WTC11 (cell line): ENCODE data around the gene TRAIP. TPM values are rescaled to one million over a fixed set of nuclear protein-coding genes. Genes with fewer than 3 reads are reported as not detected.
"Not testable (repeated sequence)": the region's sequence is repeated elsewhere in the genome, so short reads cannot be mapped to it uniquely, and the experiment has no call there.

Source experiments
- ATAC-seq: fragments of 200-7000 bp; cut with Tn5 transposase; 2 replicates; pipeline ENCODE4 v1.10.0; 2021; ENCODE audit warnings: mild to moderate bottlenecking, moderate library complexity
- CTCF ChIA-PET: fragments of 300-600 bp; sonication (Branson Sonifier 250); formaldehyde crosslinking; loops from one replicate; lab custom pipeline; 2021; ENCODE audit warnings: antibody characterized with exemption; lab: Charles Lee
- POLR2A ChIA-PET: fragments of 350-600 bp; sonication (Branson Sonifier 250); formaldehyde crosslinking; loops from one replicate; lab custom pipeline; 2021; ENCODE audit warnings: antibody characterized with exemption; lab: Charles Lee
- DNase-seq: peaks from one replicate; pipeline ENCODE4 v3.0.0; 2021; ENCODE audit warnings: low spot score
- H3K27ac Mint-ChIP-seq: 2 replicates; pipeline ENCODE4 v1.8.0; 2021; ENCODE audit warnings: mixed read lengths
- H3K27me3 Mint-ChIP-seq: 2 replicates; pipeline ENCODE4 v1.8.0; 2021; ENCODE audit warnings: low read depth, mild to moderate bottlenecking, moderate library complexity, mixed read lengths
- H3K36me3 Mint-ChIP-seq: 2 replicates; pipeline ENCODE4 v1.8.0; 2021; ENCODE audit warnings: mixed read lengths
- H3K4me1 Mint-ChIP-seq: 2 replicates; pipeline ENCODE4 v1.8.0; 2022; ENCODE audit warnings: mixed read lengths
- H3K4me3 Mint-ChIP-seq: 2 replicates; pipeline ENCODE4 v1.8.0; 2021; ENCODE audit warnings: mild to moderate bottlenecking, moderate library complexity, mixed read lengths
- H3K9me3 Mint-ChIP-seq: 2 replicates; pipeline ENCODE4 v1.8.0; 2021; ENCODE audit warnings: mixed read lengths
- E2F1 ChIP-seq: sonication (generic); formaldehyde crosslinking; IDR thresholded peaks from 2 replicates; pipeline ENCODE4 v1.8.0; 2022; ENCODE audit warnings: mild to moderate bottlenecking, missing genetic modification reagents
- E2F5 ChIP-seq: sonication (generic); formaldehyde crosslinking; IDR thresholded peaks from 2 replicates; pipeline ENCODE4 v1.8.1; 2022; ENCODE audit warnings: mild to moderate bottlenecking, moderate library complexity, missing genetic modification reagents
- ESRRA ChIP-seq: sonication (generic); formaldehyde crosslinking; IDR thresholded peaks from 2 replicates; pipeline ENCODE4 v1.8.1; 2022; ENCODE audit warnings: mild to moderate bottlenecking, missing genetic modification reagents, borderline replicate concordance
- ETV6 ChIP-seq: sonication (generic); formaldehyde crosslinking; IDR thresholded peaks from 2 replicates; pipeline ENCODE4 v1.8.1; 2022; ENCODE audit warnings: mild to moderate bottlenecking, missing genetic modification reagents
- KAT7 ChIP-seq: sonication (generic); formaldehyde crosslinking; IDR thresholded peaks from 2 replicates; pipeline ENCODE4 v1.8.1; 2023; ENCODE audit warnings: missing genetic modification reagents, mild to moderate bottlenecking, borderline replicate concordance
- MLX ChIP-seq: sonication (generic); formaldehyde crosslinking; IDR thresholded peaks from 2 replicates; pipeline ENCODE4 v1.8.1; 2023; ENCODE audit warnings: mild to moderate bottlenecking, missing genetic modification reagents, moderate library complexity
- MXD4 ChIP-seq: fragments of 250-450 bp; sonication (Bioruptor Pico); IDR thresholded peaks from 2 replicates; pipeline ENCODE4 v1.8.0; 2021; ENCODE audit warnings: mild to moderate bottlenecking, moderate library complexity, borderline replicate concordance
- PRDM15 ChIP-seq: sonication (generic); formaldehyde crosslinking; IDR thresholded peaks from 2 replicates; pipeline ENCODE4 v1.8.0; 2022; ENCODE audit warnings: missing genetic modification reagents
- PREB ChIP-seq: sonication (generic); formaldehyde crosslinking; IDR thresholded peaks from 2 replicates; pipeline ENCODE4 v1.8.1; 2022; ENCODE audit warnings: mild to moderate bottlenecking, missing genetic modification reagents, moderate library complexity, borderline replicate concordance
- TCF7 ChIP-seq: sonication (generic); formaldehyde crosslinking; IDR thresholded peaks from 2 replicates; pipeline ENCODE4 v1.8.0; 2022; ENCODE audit warnings: mild to moderate bottlenecking, low read depth, missing genetic modification reagents, moderate library complexity
- TP53 ChIP-seq: sonication (generic); formaldehyde crosslinking; IDR thresholded peaks from 2 replicates; pipeline ENCODE4 v1.8.1; 2023; ENCODE audit warnings: mild to moderate bottlenecking, missing genetic modification reagents
- USF2 ChIP-seq: sonication (generic); formaldehyde crosslinking; IDR thresholded peaks from 2 replicates; pipeline ENCODE4 v1.8.1; 2023; ENCODE audit warnings: mild to moderate bottlenecking, missing genetic modification reagents, moderate library complexity
- ZBTB21 ChIP-seq: sonication (generic); formaldehyde crosslinking; IDR thresholded peaks from 2 replicates; pipeline ENCODE4 v1.8.1; 2023; ENCODE audit warnings: mild to moderate bottlenecking, missing genetic modification reagents, borderline replicate concordance
- ZNF138 ChIP-seq: sonication (generic); formaldehyde crosslinking; conservative IDR thresholded peaks from 2 replicates; pipeline ENCODE4 v1.8.1; 2022; ENCODE audit warnings: mild to moderate bottlenecking, moderate library complexity, missing genetic modification reagents
- ZNF281 ChIP-seq: sonication (generic); formaldehyde crosslinking; IDR thresholded peaks from 2 replicates; pipeline ENCODE4 v1.8.0; 2023; ENCODE audit warnings: mild to moderate bottlenecking, missing genetic modification reagents
- ZNF396 ChIP-seq: fragments of 250-450 bp; sonication (Bioruptor Pico); IDR thresholded peaks from 2 replicates; pipeline ENCODE4 v1.8.0; 2021; ENCODE audit warnings: mild to moderate bottlenecking, moderate library complexity, borderline replicate concordance
- ZNF416 ChIP-seq: fragments of 250-450 bp; sonication (Bioruptor Pico); IDR thresholded peaks from 2 replicates; pipeline ENCODE4 v1.9.0; 2021; ENCODE audit warnings: mild to moderate bottlenecking, inconsistent platforms
- total RNA-seq: library from RNA; stranded (reverse); gene quantifications from 3 replicates; pipeline ENCODE4 v1.2.3, GENCODE V29; 2021

The TRAIP gene
- total RNA-seq, 1 experiment from 2014 or later: 25.9 TPM

GRCh38 chr3:49856181-49857005 is at the start of gene TRAIP (continued):
- TF ChIP-seq ZNF396 (no peak), PREB (CRISPR knock-in tag) (no peak), ZNF138 (CRISPR knock-in tag) (peak; percentile 90), ZBTB21 (CRISPR knock-in tag) (no peak; the same call in 1 of the 2 replicates), MXD4 (CRISPR knock-in tag) (no peak), ETV6 (CRISPR knock-in tag) (peak; percentile 91), ZNF281 (CRISPR knock-in tag) (0 out of 2 replicates have a peak, but pooled peaks have one; percentile 63), ZNF416 (CRISPR knock-in tag) (no peak)

- DNase-seq, H3K27ac Mint-ChIP-seq, H3K27me3 Mint-ChIP-seq, ATAC-seq, H3K36me3 Mint-ChIP-seq, H3K4me3 Mint-ChIP-seq, POLR2A ChIA-PET, H3K9me3 Mint-ChIP-seq: not testable (repeated sequence)
- peaks cover 33% of the 10 kb centered on the region for H3K4me1 Mint-ChIP-seq
- CTCF ChIA-PET: interaction anchor here (0.6 to 8.9 kb wide), 3 partner anchors 54 to 100 kb away, joined by 4 to 115 read pairs (median 103); partner anchors contain the start of gene INKA1
These were observed 48.1 kb upstream of the TRAIP start for GRCh38 chr3:49904448-49904847.

- Mint-ChIP-seq H3K36me3 (no peaks in the 10 kb centered on the region), H3K9me3 (no peaks in the 10 kb centered on the region), H3K27me3 (no peaks in the 10 kb centered on the region), H3K27ac (peak within 1 kb of the TSS; percentile 95), H3K4me1 (peaks cover 32% of the 10 kb centered on the region), H3K4me3 (peak within 1 kb of the TSS; percentile 66)
- ChIA-PET POLR2A (no interaction called here), CTCF (interaction anchor here (0.6 to 8.9 kb wide), 6 partner anchors 26 to 101 kb away, joined by 3 to 115 read pairs (median 4); partner anchors contain the start of genes CAMKV, INKA1 and MON1A)
- DNase-seq (peak; percentile 94), ATAC-seq (peak; percentile 91)
- TF ChIP-seq MLX (CRISPR knock-in tag) (no peak), TCF7 (CRISPR knock-in tag) (no peak), PRDM15 (CRISPR knock-in tag) (no peak), USF2 (CRISPR knock-in tag) (0 out of 2 replicates have a peak, but pooled peaks have one; percentile 33), ESRRA (CRISPR knock-in tag) (peak; percentile 36; the same call in 1 of the 2 replicates), KAT7 (CRISPR knock-in tag) (no peak), E2F1 (CRISPR knock-in tag) (peak; percentile 39; the same call in 1 of the 2 replicates), TP53 (CRISPR knock-in tag) (peak; percentile 47; the same call in 1 of the 2 replicates), E2F5 (peak; percentile 86)
These were observed 47.4 kb upstream of the TRAIP start, which contains the start of gene MST1R for GRCh38 chr3:49903451-49904424. Gene MST1R (minus strand): TSS chr3:49903873. CDS start chr3:49903609, 264 bp downstream.
